Tibial nerve (tissue), 3 donors: ENCODE results near the gene FAP.

ENCODE experiments used
- POLR2A ChIP-seq, 2 donors: fragments of 450-650 bp; IDR thresholded peaks; one replicate each; pipeline ENCODE4 v1.6.1; 2017; ENCODE audit warnings: antibody characterized with exemption in 2 of 2, mild to moderate bottlenecking in 2 of 2, moderate library complexity in 2 of 2
- TF ChIP-seq, protein P1 (sequence below), 5 experiments: fragments of 200-600 bp in 3 of 5; fragments of 450-650 bp in 2 of 5; sonication (generic) in 3 of 5; IDR thresholded peaks; one replicate each; pipeline ENCODE4 v1.5.1; 2016 to 2019; ENCODE audit warnings: antibody characterized with exemption in 5 of 5, mild to moderate bottlenecking in 3 of 5, moderate library complexity in 2 of 5

DNA sequence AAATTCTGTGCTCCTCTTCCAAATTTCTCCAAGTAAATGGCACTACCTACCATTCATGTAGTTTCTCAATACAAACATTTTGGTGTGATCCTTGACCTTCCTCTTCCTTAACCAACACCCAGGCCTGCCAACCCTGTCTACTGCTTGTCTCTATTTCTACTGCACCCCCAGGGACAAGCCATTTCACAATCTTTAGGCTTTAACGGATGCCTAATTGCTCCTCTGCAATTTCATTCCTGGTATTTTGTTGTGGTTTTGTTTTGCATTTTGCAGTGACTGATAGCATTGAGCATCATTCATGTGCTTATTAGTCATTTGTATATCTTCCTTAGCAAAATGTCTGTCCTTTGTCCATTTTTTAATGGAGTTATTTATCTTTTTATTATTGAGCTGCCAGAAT is 10.0 kb downstream of the FAP start:
- TF ChIP-seq, protein P1, sequence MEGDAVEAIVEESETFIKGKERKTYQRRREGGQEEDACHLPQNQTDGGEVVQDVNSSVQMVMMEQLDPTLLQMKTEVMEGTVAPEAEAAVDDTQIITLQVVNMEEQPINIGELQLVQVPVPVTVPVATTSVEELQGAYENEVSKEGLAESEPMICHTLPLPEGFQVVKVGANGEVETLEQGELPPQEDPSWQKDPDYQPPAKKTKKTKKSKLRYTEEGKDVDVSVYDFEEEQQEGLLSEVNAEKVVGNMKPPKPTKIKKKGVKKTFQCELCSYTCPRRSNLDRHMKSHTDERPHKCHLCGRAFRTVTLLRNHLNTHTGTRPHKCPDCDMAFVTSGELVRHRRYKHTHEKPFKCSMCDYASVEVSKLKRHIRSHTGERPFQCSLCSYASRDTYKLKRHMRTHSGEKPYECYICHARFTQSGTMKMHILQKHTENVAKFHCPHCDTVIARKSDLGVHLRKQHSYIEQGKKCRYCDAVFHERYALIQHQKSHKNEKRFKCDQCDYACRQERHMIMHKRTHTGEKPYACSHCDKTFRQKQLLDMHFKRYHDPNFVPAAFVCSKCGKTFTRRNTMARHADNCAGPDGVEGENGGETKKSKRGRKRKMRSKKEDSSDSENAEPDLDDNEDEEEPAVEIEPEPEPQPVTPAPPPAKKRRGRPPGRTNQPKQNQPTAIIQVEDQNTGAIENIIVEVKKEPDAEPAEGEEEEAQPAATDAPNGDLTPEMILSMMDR (IDR thresholded peaks at IDR 0.05) = no peak
- TF ChIP-seq POLR2A (IDR thresholded peaks at IDR 0.05) = no peak
